GM20431 (cell line): ENCODE measurements around the gene RAPGEF5.
"Not testable (repeated sequence)": the region's sequence is repeated elsewhere in the genome, so short reads cannot be mapped to it uniquely, and the experiment has no call there.

Source experiments
- in situ Hi-C: fragments of 300-500 bp; cut with MseI, MboI; formaldehyde crosslinking; loops from one replicate; pipeline ENCODE4 v1.15.0; 2020; ENCODE audit warnings: low sequenced_read_pairs; ENCODE audit not compliant: unreplicated experiment

Gene RAPGEF5

GRCh38 chr7:22113041-22113440 lies 243.9 kb downstream of the RAPGEF5 start:
- in situ Hi-C loops, result no loop called here

DNA sequence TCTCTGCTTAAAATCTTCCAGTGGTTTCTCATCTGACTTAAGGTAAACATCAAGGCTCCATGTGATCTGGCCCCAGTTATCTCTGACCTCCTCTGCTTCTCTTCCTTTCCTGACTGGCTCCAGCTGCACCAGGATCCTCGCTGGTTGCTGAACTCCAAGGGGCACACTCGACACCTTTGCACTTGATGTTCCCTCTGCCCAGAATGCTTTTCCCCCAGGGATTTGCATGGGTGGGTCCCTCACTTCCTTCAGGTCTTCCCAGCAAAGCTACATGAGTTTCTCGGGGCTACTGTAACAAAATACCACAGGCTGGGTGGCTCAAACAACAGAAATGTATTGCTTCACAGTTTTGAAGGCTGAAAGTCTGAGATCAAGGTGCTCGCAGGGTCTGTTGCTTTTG lies 245.3 kb downstream of the RAPGEF5 start:
- in situ Hi-C loops, result no loop called here

- in situ Hi-C loops, result no loop called here
Observed at GRCh38 chr7:22110881-22111280, 246.1 kb downstream of the RAPGEF5 start.

DNA sequence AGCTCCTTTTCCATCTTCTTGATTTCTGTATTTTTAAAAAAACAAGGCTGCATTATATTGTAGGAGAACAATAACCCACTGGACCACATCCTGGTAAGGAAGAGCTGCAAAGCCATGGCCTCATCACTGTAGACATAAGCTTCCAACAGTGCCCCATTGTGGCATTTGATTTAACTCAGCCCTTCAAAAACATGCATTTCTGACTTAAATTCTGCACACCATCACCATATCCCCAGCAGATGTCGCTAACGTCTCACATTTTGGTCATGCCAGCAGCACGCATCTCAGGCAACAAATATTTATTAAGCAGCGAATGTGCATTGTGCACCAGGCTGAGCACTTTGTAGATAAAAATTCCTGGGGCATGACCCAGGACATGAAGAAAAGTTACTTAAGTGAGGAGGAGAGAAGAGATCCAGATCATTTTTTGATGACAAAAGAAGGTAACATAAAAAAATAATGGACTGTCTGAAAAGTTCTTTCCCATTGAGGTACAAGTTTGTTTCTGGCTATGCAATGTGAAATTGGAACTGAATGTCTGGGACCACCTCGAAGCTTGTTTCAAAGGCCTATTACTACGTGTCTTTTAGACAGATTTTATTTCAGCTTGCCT lies 246.6 kb downstream of the RAPGEF5 start:
- in situ Hi-C loops, result no loop called here

DNA sequence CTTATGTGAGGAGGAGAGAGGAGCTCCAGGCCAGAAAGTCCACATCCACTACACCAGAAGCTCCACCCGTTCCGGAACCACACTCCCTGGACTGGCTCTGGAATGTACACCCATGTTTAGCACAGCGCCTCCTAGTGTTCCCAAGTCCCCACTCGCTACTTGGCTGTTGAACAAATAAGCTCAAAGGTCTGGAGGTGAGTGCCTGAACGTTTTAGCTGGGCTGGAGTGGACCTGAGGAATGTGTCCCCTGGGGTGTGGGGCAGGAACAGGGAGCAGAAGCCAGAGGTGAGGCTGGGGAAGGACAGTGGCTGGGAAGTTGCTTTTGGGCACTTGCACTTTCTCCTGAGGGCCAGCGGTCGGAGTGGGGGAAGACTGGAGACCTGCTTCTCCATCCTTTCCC lies 247.2 kb downstream of the RAPGEF5 start:
- in situ Hi-C loops, result loop anchor here (10.0 kb wide), 1 partner anchor 375 kb away; no protein-coding TSS in a partner anchor

GRCh38 chr7:22108151-22108845 lies 248.7 kb downstream of the RAPGEF5 start:
- in situ Hi-C loops, result loop anchor here (10.0 kb wide), 1 partner anchor 377 kb away; no protein-coding TSS in a partner anchor

GRCh38 chr7:22105550-22105949 lies 251.4 kb downstream of the RAPGEF5 start:
- in situ Hi-C loops, result loop anchor here (10.0 kb wide), 1 partner anchor 379 kb away; no protein-coding TSS in a partner anchor

- in situ Hi-C loops, result no loop called here
Observed at GRCh38 chr7:22094413-22095342, 262.3 kb downstream of the RAPGEF5 start.

DNA sequence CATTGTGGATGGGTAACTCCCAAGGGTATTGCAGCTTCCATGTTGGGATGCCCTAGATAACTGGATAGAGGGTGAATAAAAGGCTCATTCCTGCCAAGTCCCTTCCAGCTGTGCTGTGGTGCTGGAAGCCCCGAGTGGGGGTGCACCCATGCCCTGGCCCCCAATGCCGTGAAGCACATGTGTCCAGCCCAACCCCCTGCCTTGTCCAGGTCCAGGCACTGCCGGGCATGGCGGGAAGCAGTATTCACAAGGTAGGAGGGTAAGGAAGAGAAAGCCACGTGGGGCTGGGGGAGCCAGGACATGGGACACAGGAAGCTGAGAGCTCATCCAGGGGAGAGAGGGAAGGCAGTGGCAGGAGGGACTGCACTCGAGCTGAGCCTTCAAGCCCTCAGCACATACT lies 263.0 kb downstream of the RAPGEF5 start:
- in situ Hi-C loops, result no loop called here

DNA sequence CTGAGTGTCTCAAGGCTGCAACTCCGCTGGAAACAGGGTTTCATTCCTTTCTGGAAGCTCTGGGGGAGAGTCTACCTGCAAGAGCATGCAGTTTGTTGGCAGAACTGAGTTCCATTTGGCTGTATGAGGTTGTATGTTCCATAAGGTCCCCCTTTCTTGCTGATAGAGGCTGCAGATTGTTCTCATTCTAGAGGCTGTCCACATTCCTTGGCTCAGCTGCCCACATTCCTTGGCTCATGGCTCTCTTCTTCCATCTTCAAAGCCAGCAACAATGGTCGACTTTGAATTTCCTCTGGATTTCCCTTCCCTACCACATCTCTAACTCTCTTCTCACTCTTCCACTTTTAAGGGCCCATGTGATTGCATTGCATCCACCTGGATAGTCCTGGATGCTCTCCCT lies 264.0 kb downstream of the RAPGEF5 start:
- in situ Hi-C loops, result no loop called here

- in situ Hi-C loops, result not testable (repeated sequence)
Observed at GRCh38 chr7:22090958-22091525, 265.9 kb downstream of the RAPGEF5 start.

- in situ Hi-C loops, result no loop called here
Observed at GRCh38 chr7:22090512-22090911, 266.4 kb downstream of the RAPGEF5 start.

- in situ Hi-C loops, result no loop called here
Observed at GRCh38 chr7:22090107-22090506, 266.8 kb downstream of the RAPGEF5 start.

- in situ Hi-C loops, result no loop called here
Observed at GRCh38 chr7:22088827-22089226, 268.1 kb downstream of the RAPGEF5 start.

DNA sequence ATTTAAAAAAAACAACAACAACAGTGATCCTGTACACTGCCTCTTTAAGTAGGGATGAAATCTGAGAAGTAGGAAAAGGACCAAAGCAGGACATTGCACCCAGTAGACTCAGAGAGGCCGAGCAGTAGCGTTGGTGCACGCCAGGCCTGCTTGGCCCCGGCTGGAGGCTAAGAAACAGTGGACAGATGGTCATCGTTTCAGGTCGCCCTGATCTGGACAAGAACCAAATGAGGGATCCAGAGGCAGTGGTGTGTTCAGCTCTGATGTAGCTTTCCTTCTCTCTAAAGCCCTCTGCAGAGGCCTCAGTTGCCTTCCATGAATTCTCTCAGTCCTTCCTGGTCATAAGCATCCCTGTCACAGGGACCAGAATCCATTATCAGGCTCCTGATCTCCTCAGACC lies 269.1 kb downstream of the RAPGEF5 start:
- in situ Hi-C loops, result no loop called here

GRCh38 chr7:22083704-22084240 lies 273.2 kb downstream of the RAPGEF5 start:
- in situ Hi-C loops, result no loop called here

- in situ Hi-C loops, result no loop called here
Observed at GRCh38 chr7:22082886-22083703, 273.9 kb downstream of the RAPGEF5 start.

DNA sequence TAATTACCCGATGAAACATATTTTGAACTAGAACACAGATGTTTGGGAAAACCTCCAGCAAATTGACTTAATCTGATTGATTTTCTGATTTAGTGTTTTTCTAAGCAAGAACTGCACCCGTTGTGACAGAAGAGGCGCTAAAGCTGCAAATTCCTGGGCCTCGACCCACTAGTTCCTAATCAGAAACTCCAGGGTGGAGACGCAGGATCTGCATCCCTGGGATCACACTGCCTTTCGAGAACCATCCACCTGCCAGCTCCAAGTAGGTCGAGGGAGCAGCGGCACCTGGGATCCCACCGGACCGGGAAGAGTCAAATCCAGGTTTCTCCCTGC lies 274.4 kb downstream of the RAPGEF5 start:
- in situ Hi-C loops, result no loop called here

GRCh38 chr7:22080219-22080618 lies 276.7 kb downstream of the RAPGEF5 start:
- in situ Hi-C loops, result not testable (repeated sequence)
